Panc1 (cell line): ENCODE results near the gene GALNT13. TPM values are rescaled to one million over a fixed set of nuclear protein-coding genes. Genes with fewer than 3 reads are reported as not detected.

Experiments
- ATAC-seq: fragments of 200-7000 bp; cut with Tn5 transposase; 2 replicates; pipeline ENCODE4 v1.9.1; 2020; ENCODE audit warnings: mild to moderate bottlenecking, moderate library complexity
- BruUV-seq: library from RNA; stranded (reverse); fragments of 400-500 nt; replicated peaks from 2 replicates; lab custom pipeline; 2021; lab: Mats Ljungman, UMichigan
- CTCF ChIA-PET: fragments of 300-600 bp; sonication (Branson Sonifier 250); formaldehyde crosslinking; loops from one replicate; lab custom pipeline; 2022; ENCODE audit warnings: antibody characterized with exemption; lab: Charles Lee
- POLR2A ChIA-PET: fragments of 300-600 bp; sonication (Branson Sonifier 250); formaldehyde crosslinking; loops from one replicate; lab custom pipeline; 2022; ENCODE audit warnings: antibody characterized with exemption; lab: Charles Lee
- DNase-seq: peaks from one replicate; pipeline ENCODE4 v3.0.0-alpha.2; 2010; ENCODE audit warnings: low read depth, low spot score
- H3K27ac ChIP-seq: 2 replicates; pipeline ENCODE4 v1.5.1; 2011; ENCODE audit warnings: mild to moderate bottlenecking, low read length, inconsistent platforms
- H3K27me3 ChIP-seq: fragments of 200-500 bp; sonication (Bioruptor generic); 2 replicates; pipeline ENCODE4 v1.6.0; 2014; ENCODE audit warnings: low read length, inconsistent platforms; ENCODE audit not compliant: control insufficient read depth, insufficient read depth
- H3K36me3 ChIP-seq: fragments of 200-500 bp; sonication (Bioruptor generic); 2 replicates; pipeline ENCODE4 v1.5.1; 2014; ENCODE audit warnings: inconsistent platforms, mild to moderate bottlenecking, low read length, moderate library complexity; ENCODE audit not compliant: control insufficient read depth, insufficient read depth
- H3K4me1 ChIP-seq: 2 replicates; pipeline ENCODE4 v1.5.1; 2011; ENCODE audit warnings: inconsistent platforms, mild to moderate bottlenecking, low read length, moderate library complexity; ENCODE audit not compliant: control insufficient read depth, insufficient read depth
- H3K4me3 ChIP-seq, 2 experiments: 2 replicates each; pipeline ENCODE4 v1.5.1; 2011 to 2012; ENCODE audit warnings: low read depth in 2 of 2, low read length in 2 of 2, mild to moderate bottlenecking in 2 of 2, inconsistent platforms in 1 of 2, moderate library complexity in 1 of 2
- H3K9me3 ChIP-seq: fragments of 200-500 bp; sonication (Bioruptor generic); 2 replicates; pipeline ENCODE4 v1.5.1; 2014; ENCODE audit warnings: low read depth, mild to moderate bottlenecking, inconsistent platforms, low read length, moderate library complexity; ENCODE audit not compliant: control insufficient read depth, insufficient read depth
- CTCF ChIP-seq: fragments of 450-650 bp; IDR thresholded peaks from 2 replicates; pipeline ENCODE4 v1.5.1; 2017; ENCODE audit warnings: mild to moderate bottlenecking
- POLR2AphosphoS5 ChIP-seq: IDR thresholded peaks from 2 replicates; pipeline ENCODE4 v1.6.1; 2012; ENCODE audit warnings: mild to moderate bottlenecking, low read depth, low read length, moderate library complexity
- REST ChIP-seq, 2 experiments: IDR thresholded peaks; 2 replicates each; pipeline ENCODE4 v1.6.1; 2011 to 2012; ENCODE audit warnings: low read depth in 2 of 2, control low read depth in 1 of 2, low read length in 1 of 2, mild to moderate bottlenecking in 1 of 2, moderate library complexity in 1 of 2; ENCODE audit not compliant: insufficient read depth in 1 of 2
- SIN3A ChIP-seq: IDR thresholded peaks from 2 replicates; pipeline ENCODE4 v1.6.1; 2012; ENCODE audit warnings: low read depth, mild to moderate bottlenecking, low read length, moderate library complexity, borderline replicate concordance; ENCODE audit not compliant: insufficient read depth
- TCF7L2 ChIP-seq: IDR thresholded peaks from 2 replicates; pipeline ENCODE4 v1.6.1; 2011; ENCODE audit warnings: mild to moderate bottlenecking, low read depth, low read length, inconsistent platforms
- in situ Hi-C: cut with HindIII; loops from 2 replicates; pipeline ENCODE4 v1.10.0; 2016; ENCODE audit warnings: low sequenced_read_pairs, low pct_unique_long_range_greater_than_20kb
- intact Hi-C: fragments of 100-400 bp; cut with micrococcal nuclease; formaldehyde crosslinking; loops from one replicate; pipeline ENCODE4 v1.10.0; 2022; ENCODE audit not compliant: unreplicated experiment
- total RNA-seq: library from RNA; stranded (reverse); gene quantifications from one replicate; pipeline ENCODE4 v1.2.1, GENCODE V29; 2021; ENCODE audit not compliant: unreplicated experiment

Gene GALNT13
- total RNA-seq, 1 experiment from 2014 or later: not detected

- ATAC-seq (no peak), DNase-seq (no peak)
- Histone ChIP-seq H3K4me1 (no peaks in the 10 kb centered on the region), H3K36me3 (no peaks in the 10 kb centered on the region), H3K9me3 (no peaks in the 10 kb centered on the region), H3K27ac (no peak overlapping the region), H3K27me3 (no peaks in the 10 kb centered on the region), H3K4me3 (no peak overlapping the region)
- no TSS peak for BruUV-seq
- POLR2A ChIA-PET: no interaction called here
- CTCF ChIA-PET: no interaction called here
- intact Hi-C loops: no loop called here
- no peak for TF ChIP-seq POLR2AphosphoS5
- TF ChIP-seq REST (IDR thresholded peaks at IDR 0.05; ENCODE audit: insufficient read depth in 1 of 2, low read depth in 2 of 2, low read length in 1 of 2): no peak
- no peak for TF ChIP-seq TCF7L2
- TF ChIP-seq CTCF: no peak
- no peak for TF ChIP-seq SIN3A
- in situ Hi-C loops: no loop called here
Measured at GRCh38 chr2:154097833-154098398, 226.2 kb downstream of the GALNT13 start.

- no TSS peak for BruUV-seq
- DNase-seq: no peak
- Histone ChIP-seq H3K36me3 (no peaks in the 10 kb centered on the region), H3K27me3 (no peaks in the 10 kb centered on the region), H3K27ac (no peak overlapping the region), H3K4me3 (no peak overlapping the region), H3K4me1 (no peaks in the 10 kb centered on the region), H3K9me3 (no peaks in the 10 kb centered on the region)
- no peak for TF ChIP-seq TCF7L2
- TF ChIP-seq POLR2AphosphoS5: no peak
- TF ChIP-seq REST (IDR thresholded peaks at IDR 0.05; ENCODE audit: insufficient read depth in 1 of 2, low read depth in 2 of 2, low read length in 1 of 2): no peak
- no peak for TF ChIP-seq CTCF
- no peak for TF ChIP-seq SIN3A
- intact Hi-C loops: no loop called here
- POLR2A ChIA-PET: no interaction called here
- CTCF ChIA-PET: no interaction called here
- in situ Hi-C loops: no loop called here
- no peak for ATAC-seq
Measured at GRCh38 chr2:154120706-154121105, 249.0 kb downstream of the GALNT13 start.
